KOPT-K1 (cell line): ENCODE measurements around the gene SARDH.

Experiments
- H3K27ac ChIP-seq: fragments of 200-600 bp; sonication (generic); 2 replicates; pipeline ENCODE4 v1.5.1; 2016; ENCODE audit warnings: antibody characterized with exemption, mild to moderate bottlenecking, low read depth, low read length; ENCODE audit not compliant: poor library complexity, severe bottlenecking
- H3K36me3 ChIP-seq: fragments of 200-600 bp; sonication (generic); 2 replicates; pipeline ENCODE4 v1.5.1; 2017; ENCODE audit warnings: antibody characterized with exemption, mild to moderate bottlenecking, low read length, moderate library complexity; ENCODE audit not compliant: insufficient read depth
- H3K9me3 ChIP-seq: fragments of 200-600 bp; sonication (generic); 2 replicates; pipeline ENCODE4 v1.5.1; 2017; ENCODE audit warnings: antibody characterized with exemption, low read length, mild to moderate bottlenecking; ENCODE audit not compliant: insufficient read depth, poor library complexity, severe bottlenecking

The SARDH gene

GRCh38 chr9:133664173-133665050 is 73.7 kb downstream of the SARDH start:
- Histone ChIP-seq H3K27ac (no peak overlapping the region), H3K36me3 (no peaks in the 10 kb centered on the region), H3K9me3 (no peaks in the 10 kb centered on the region)

DNA sequence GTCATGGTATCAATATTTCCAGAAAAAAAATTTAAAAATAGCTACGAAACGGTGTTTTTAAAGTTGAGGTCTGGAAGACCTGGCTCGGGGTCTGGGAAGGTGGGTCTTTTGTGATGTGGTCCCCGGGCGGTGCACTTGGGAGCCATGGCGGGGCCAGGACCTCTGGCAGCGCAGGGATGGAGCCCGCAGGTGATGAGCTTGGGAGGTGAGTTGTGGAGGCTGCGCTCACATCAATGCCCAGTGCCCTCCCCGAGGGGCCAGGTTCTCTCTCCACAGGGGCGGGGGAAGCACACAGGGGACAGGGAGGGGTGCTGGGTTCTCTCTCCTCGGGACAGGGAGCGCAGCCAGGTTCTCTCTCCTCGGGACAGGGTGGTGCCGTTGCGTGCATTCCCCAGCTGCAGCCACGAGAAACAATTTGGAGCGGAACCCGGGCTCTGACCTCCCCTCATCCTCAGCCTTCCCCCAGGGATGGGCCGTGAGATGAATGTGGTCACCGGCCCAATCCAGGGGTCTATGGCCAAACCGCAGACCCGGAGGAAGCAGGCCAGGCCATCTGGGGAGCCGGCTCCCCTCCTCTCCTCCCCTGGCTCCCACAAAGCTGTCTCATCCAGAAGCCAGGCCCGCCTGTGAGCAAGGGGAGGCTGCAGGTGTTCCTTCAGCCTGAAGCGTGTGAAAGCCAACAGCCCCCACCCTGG is 76.2 kb downstream of the SARDH start:
- H3K36me3 ChIP-seq, result no peaks in the 10 kb centered on the region
- H3K27ac ChIP-seq, result no peak overlapping the region
- no peaks in the 10 kb centered on the region for H3K9me3 ChIP-seq

GRCh38 chr9:133659516-133659915 is 78.6 kb downstream of the SARDH start:
- Histone ChIP-seq H3K9me3 (no peaks in the 10 kb centered on the region), H3K36me3 (no peaks in the 10 kb centered on the region), H3K27ac (no peak overlapping the region)

GRCh38 chr9:133658442-133659431 is 79.4 kb downstream of the SARDH start:
- no peaks in the 10 kb centered on the region for H3K36me3 ChIP-seq
- no peaks in the 10 kb centered on the region for H3K9me3 ChIP-seq
- H3K27ac ChIP-seq, result no peak overlapping the region

- H3K27ac ChIP-seq, result no peak overlapping the region
- no peaks in the 10 kb centered on the region for H3K9me3 ChIP-seq
- H3K36me3 ChIP-seq, result no peaks in the 10 kb centered on the region
Measured at GRCh38 chr9:133657120-133657661, 81.0 kb downstream of the SARDH start.

DNA sequence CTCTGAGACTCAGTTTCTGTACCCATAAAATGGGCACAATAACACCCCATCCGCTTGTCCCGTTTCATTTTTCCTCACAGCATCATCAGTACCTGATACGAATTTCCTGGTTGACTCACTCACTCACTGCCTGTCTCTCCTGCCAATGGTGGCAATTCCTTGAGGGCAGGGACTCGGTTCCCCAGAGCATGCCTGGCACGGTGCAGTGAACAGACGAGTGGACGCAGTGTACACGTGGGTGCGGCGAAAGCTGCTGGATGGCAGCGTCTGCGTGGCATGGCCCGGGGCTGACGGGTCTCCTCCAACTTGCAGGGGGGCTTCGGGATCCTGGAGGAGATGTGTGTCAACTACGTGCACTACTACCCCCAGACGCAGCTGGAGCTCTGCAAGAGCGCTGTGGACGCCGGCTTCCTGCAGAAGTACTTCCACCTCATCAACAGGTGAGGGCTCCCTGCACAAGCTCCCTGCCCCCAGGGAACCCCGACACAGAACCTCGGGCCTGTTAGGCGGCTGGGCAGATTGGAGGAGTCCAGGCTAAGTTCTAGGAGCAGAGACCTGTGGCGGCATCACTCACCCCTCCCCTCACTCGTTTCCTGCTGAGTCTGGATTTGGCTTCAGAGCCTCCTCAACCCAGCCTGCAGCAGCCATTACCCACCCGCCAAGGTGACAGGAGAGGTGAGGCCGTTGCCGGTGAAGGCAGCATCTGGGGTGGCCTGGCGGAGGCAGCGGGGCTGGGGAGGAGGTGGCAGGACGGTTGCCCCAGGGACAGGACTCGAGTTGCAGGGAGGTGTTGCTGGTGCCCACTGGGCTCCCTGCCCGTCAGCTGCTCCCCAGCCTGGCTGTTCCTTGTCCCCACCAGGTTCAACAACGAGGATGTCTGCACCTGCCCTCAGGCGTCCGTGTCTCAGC is 81.7 kb downstream of the SARDH start:
- no peak overlapping the region for H3K27ac ChIP-seq
- no peaks in the 10 kb centered on the region for H3K36me3 ChIP-seq
- no peaks in the 10 kb centered on the region for H3K9me3 ChIP-seq

DNA sequence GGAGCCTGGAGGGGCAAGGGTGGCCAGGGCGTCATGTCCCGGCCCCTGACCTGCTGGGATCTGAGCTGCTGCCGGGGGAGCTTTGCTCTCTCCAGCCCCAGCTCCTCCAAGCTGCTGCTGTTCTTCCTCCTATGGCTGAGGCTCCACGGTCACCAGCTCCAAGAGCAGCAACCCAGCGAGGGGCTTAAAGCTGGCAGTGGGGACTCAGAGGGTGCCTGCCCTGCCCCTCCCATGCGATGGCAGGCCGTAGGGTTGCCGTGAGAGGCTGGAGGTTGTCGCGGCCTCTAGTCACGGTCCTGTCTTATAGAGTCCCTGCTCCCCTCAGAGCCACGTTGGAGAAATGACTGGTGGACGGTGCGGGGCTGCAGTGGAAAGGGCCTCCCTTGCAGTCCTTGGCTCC is 82.5 kb downstream of the SARDH start:
- H3K36me3 ChIP-seq, result no peaks in the 10 kb centered on the region
- no peak overlapping the region for H3K27ac ChIP-seq
- H3K9me3 ChIP-seq, result no peaks in the 10 kb centered on the region

- H3K27ac ChIP-seq, result no peak overlapping the region
- no peaks in the 10 kb centered on the region for H3K36me3 ChIP-seq
- no peaks in the 10 kb centered on the region for H3K9me3 ChIP-seq
Measured at GRCh38 chr9:133654736-133655657, 83.2 kb downstream of the SARDH start.

GRCh38 chr9:133653638-133654037 is 84.5 kb downstream of the SARDH start:
- no peak overlapping the region for H3K27ac ChIP-seq
- H3K9me3 ChIP-seq, result no peaks in the 10 kb centered on the region
- no peaks in the 10 kb centered on the region for H3K36me3 ChIP-seq

- no peaks in the 10 kb centered on the region for H3K9me3 ChIP-seq
- no peak overlapping the region for H3K27ac ChIP-seq
- H3K36me3 ChIP-seq, result no peaks in the 10 kb centered on the region
Measured at GRCh38 chr9:133650026-133650425, 88.1 kb downstream of the SARDH start.

DNA sequence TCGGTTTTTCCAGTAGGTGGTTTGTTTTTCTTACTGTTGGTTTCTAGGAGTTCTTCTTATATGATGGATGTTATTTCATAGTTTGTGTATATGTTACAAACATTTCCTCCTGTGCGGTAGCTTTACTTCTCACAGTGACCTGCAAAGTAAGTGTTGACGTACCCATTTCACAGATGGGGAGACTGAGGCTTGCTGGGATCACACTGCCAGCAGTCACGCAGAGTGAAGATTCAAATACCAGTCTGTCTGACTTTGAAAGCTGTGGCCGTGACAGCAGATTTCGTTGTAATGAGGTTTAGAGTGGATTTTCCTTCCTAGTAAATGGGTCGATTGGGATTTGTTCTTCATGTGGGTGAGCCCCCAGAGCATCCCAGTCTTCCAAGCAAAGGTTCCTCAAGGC is 89.0 kb downstream of the SARDH start:
- Histone ChIP-seq H3K27ac (no peak overlapping the region), H3K36me3 (no peaks in the 10 kb centered on the region), H3K9me3 (no peaks in the 10 kb centered on the region)

DNA sequence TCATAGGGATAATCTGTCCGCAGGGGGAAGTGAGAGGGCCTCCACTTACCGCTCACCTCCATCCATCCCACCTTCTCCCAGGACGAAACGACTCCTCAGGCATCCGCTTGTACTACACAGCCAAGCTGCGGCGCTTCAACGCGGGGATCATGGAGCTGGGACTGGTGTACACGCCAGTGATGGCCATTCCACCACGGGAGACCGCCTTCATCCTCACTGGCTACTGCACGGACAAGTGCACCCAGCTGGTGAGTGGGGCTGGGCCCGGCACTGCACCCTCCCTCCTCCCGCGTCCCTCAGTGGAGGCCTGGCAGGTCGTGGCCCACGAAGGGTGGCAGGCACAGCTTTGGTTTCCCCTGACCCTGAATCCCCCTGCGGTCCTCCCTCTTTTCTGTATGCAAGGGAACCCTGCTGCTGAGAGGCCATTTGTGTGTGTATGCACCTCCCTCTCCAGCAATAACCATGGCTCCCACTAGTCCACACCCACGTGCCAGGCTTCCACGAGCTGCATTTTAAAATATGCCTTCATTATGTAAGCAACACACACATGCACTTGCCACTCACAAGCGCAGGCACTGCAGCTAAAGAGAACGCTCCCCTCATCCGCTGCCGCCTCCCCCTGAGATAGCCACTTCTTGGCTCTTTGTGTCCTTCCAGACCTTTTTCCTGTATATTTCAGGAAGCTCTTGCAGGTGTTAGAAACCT is 90.2 kb downstream of the SARDH start:
- Histone ChIP-seq H3K9me3 (no peaks in the 10 kb centered on the region), H3K27ac (no peak overlapping the region), H3K36me3 (no peaks in the 10 kb centered on the region)

GRCh38 chr9:133647148-133647547 is 91.0 kb downstream of the SARDH start:
- H3K36me3 ChIP-seq, result no peaks in the 10 kb centered on the region
- no peak overlapping the region for H3K27ac ChIP-seq
- no peaks in the 10 kb centered on the region for H3K9me3 ChIP-seq
